LNCaP clone FGC (cell line): ENCODE measurements around the gene METTL27.
"Not testable (repeated sequence)": the region's sequence is repeated elsewhere in the genome, so short reads cannot be mapped to it uniquely, and the experiment has no call there.

Experiments used
- DNase-seq: peaks from one replicate; pipeline ENCODE4 v3.0.0-alpha.2; 2011; ENCODE audit warnings: low read depth
- H3K4me3 ChIP-seq: 2 replicates; pipeline ENCODE4 v1.5.1; 2011; ENCODE audit warnings: mild to moderate bottlenecking, low read depth, low read length, control low read depth
- TF ChIP-seq, protein P1 (sequence below): IDR thresholded peaks from 2 replicates; pipeline ENCODE4 v1.5.1; 2012; ENCODE audit warnings: mild to moderate bottlenecking; ENCODE audit not compliant: control insufficient read depth, insufficient read depth; ENCODE audit errors: extremely low read depth

Gene METTL27

DNA sequence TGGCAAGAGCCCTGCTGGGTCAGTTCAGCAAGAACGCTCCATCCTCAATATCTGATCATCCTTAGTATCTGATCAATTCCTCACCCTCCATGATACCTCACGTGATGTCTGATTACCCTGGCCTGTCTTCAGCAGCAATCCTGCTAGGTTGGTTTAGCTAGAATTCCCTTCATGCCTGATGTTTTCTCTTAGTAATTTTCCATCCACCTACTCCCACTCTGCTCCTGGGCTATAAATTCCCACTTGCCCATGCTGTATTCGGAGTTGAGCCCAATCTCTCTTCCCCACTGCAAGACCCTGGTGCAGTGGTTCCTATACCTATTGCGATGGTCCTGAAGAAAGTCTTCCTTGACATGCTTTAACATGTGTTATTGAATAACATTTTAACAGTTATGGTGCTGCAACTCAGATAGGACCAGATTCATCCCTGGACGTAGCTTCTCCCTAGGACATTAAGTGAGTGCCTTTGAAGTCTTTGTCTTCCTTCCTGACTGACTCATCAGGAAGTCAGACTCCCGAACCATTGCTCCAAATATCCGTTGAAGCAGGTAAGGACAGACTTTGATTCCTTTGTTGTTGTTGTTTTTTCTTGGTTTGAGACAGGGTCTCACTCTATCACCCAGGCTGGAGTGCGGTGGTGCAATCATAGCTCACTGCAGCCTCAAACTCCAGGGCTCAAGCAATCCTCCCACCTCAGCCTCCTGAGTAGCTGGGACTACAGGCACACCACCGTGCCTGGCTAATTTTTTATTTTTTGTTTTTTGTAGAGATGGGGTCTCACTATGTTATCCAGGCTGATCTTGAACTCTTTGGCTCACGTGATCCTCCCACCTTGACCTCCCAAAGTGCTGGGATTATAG lies 42.8 kb downstream of the METTL27 start:
- TF ChIP-seq, protein P1, sequence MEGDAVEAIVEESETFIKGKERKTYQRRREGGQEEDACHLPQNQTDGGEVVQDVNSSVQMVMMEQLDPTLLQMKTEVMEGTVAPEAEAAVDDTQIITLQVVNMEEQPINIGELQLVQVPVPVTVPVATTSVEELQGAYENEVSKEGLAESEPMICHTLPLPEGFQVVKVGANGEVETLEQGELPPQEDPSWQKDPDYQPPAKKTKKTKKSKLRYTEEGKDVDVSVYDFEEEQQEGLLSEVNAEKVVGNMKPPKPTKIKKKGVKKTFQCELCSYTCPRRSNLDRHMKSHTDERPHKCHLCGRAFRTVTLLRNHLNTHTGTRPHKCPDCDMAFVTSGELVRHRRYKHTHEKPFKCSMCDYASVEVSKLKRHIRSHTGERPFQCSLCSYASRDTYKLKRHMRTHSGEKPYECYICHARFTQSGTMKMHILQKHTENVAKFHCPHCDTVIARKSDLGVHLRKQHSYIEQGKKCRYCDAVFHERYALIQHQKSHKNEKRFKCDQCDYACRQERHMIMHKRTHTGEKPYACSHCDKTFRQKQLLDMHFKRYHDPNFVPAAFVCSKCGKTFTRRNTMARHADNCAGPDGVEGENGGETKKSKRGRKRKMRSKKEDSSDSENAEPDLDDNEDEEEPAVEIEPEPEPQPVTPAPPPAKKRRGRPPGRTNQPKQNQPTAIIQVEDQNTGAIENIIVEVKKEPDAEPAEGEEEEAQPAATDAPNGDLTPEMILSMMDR = no peak
- DNase-seq = no peak
- H3K4me3 ChIP-seq = no peak overlapping the region

DNA sequence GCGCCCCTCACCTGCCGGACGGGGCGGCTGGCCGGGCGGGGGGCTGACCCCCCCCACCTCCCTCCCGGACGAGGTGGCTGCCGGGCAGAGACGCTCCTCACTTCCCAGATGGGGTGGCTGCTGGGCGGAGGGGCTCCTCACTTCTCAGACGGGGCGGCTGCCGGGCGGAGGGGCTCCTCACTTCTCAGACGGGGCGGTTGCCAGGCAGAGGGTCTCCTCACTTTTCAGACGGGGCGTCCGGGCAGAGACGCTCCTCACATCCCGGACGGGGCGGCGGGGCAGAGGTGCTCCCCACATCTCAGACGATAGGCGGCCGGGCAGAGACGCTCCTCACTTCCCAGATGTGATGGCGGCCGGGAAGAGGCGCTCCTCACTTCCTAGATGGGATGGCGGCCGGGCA lies 45.1 kb downstream of the METTL27 start:
- DNase-seq, H3K4me3 ChIP-seq: not testable (repeated sequence)

DNA sequence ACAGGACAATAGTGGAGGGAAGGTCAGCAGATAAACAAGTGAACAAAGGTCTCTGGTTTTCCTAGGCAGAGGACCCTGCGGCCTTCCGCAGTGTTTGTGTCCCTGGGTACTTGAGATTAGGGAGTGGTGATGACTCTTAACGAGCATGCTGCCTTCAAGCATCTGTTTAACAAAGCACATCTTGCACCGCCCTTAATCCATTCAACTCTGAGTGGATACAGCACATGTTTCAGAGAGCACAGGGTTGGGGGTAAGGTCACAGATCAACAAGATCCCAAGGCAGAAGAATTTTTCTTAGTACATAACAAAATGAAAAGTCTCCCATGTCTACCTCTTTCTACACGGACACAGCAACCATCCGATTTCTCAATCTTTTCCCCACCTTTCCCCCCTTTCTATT lies 45.7 kb downstream of the METTL27 start:
- not testable (repeated sequence) for DNase-seq, H3K4me3 ChIP-seq

DNA sequence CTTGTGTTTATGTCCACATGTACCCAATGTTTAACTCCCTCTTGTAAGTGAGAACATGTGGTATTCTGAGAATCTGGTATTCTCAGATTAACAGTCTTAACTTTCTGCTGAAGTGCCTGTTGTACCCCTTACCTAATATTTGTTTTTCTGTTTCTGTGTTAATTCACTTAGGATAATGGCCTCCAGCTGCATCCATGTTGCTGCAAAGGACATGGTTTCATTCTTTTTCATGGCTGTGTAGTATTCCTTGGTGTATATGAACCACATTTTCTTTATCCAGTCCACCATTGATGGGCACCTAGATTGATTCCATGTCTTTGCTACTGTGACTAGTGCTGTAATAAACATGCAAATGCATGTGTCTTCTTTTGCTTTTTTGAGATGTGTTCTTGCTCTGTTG lies 47.1 kb downstream of the METTL27 start:
- not testable (repeated sequence) for H3K4me3 ChIP-seq, DNase-seq

DNA sequence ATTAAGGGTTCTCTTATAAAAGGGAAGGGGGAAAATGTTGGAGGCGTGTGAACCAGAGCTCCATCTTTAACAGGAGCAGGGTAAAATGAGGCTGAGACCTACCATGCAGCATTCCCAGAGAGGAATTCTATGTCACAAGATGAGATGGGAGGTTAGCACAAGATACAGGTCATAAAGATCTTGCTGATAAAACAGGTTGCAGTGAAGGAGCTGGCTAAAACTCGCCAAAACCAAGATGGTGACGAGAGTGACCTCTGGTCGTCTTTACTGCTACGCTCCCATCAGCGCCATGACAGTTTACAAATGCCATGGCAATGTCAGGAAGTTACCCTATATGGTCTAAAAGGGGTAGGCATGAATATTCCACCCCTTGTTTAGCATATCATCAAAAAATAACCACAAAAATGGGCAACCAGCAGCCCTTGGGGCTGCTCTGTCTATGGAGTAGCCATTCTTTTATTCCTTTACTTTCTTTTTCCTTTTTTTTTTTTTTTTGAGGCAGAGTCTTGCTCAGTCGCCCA lies 51.1 kb downstream of the METTL27 start:
- not testable (repeated sequence) for H3K4me3 ChIP-seq, DNase-seq

DNA sequence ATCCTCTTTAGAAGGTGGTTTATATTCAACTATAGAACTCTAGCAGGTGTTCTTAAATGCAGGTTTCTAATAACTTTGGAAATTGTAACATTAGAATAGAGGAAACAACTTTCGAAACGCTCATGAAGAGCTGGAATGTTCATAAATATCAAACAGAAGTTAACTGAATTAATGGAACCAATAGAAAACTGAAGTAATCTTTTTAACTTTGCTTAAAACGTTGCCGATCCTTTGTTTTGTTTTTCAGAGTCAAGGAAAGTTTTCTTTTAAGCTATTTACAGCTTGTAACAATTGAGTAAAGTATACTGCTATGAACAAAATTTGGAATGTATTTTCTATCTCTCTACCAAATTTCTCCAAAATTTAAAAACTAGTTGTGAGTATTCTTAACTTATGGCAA lies 53.3 kb downstream of the METTL27 start:
- no peak overlapping the region for H3K4me3 ChIP-seq

DNA sequence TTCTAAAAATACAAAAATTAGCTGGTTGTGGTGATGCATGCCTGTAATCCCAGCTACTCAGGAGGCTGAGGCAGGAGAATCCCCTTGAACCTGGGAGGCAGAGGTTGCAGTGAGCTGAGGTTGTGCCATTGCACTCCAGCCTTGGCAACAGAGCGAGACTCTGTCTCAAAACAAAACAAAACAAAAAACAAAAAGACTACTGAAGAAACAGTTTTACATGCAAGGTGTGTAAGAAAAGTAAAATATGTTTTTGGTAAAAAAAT lies 54.6 kb downstream of the METTL27 start:
- DNase-seq, H3K4me3 ChIP-seq: not testable (repeated sequence)

More for the DNA sequence above, 53.3 kb downstream of the METTL27 start:
- DNase-seq = no peak
- TF ChIP-seq, protein P1 = no peak

DNA sequence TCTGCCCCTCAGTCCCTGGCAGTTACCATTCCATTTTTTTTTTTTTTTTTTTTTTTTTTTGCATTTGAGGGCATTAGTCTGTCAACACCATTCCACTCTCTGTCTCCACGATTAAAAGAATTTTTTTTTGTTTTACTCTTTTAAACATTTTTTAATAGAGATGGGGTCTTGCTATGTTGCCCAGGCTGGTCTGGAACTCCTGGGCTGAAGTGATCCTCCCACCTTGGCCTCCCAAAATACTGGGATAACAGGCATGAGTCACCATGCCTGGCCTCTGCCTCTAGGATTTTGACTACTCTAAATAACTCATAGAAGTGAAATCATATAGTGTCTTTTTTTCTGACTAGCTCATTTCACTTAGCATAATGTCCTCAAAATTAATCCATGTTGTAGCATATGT lies 55.7 kb downstream of the METTL27 start:
- no peak overlapping the region for H3K4me3 ChIP-seq
- DNase-seq = no peak
- TF ChIP-seq, protein P1 = no peak
